Peyer's patch (tissue), 4 donors: ENCODE measurements around the gene UBXN1.
"Not testable (repeated sequence)": the region's sequence is repeated elsewhere in the genome, so short reads cannot be mapped to it uniquely, and the experiment has no call there.

Experiments used
- POLR2A ChIP-seq, 2 donors: fragments of 450-650 bp; IDR thresholded peaks; one replicate each; pipeline ENCODE4 v1.5.1; 2017; ENCODE audit warnings: antibody characterized with exemption in 2 of 2, mild to moderate bottlenecking in 2 of 2, moderate library complexity in 2 of 2
- TF ChIP-seq, protein P1 (sequence below), 6 experiments: fragments of 450-650 bp in 4 of 6; fragments of 200-600 bp in 2 of 6; sonication (generic) in 1 of 6; IDR thresholded peaks; one replicate each; pipeline ENCODE4 v1.5.1; 2017 to 2019; ENCODE audit warnings: antibody characterized with exemption in 6 of 6, mild to moderate bottlenecking in 3 of 6, moderate library complexity in 1 of 6

DNA sequence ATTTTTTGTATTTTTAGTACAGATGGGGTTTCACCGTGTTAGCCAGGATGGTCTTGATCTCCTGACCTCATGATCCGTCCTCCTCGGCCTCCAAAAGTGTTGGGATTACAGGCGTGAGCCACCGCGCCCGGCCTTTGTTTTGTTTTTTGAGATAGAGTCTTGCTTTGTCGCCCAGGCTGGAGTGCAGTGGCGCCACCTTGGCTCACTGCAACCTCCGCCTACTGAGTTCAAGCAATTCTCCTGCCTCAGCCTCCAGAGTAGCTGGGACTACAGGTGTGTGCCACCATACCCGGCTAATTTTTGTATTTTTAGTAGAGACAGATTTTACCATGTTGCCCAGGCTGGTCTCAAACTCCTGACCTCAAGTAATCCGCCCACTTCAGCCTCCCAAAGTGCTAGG, 28.6 kb downstream of the UBXN1 start:
- TF ChIP-seq, protein P1, sequence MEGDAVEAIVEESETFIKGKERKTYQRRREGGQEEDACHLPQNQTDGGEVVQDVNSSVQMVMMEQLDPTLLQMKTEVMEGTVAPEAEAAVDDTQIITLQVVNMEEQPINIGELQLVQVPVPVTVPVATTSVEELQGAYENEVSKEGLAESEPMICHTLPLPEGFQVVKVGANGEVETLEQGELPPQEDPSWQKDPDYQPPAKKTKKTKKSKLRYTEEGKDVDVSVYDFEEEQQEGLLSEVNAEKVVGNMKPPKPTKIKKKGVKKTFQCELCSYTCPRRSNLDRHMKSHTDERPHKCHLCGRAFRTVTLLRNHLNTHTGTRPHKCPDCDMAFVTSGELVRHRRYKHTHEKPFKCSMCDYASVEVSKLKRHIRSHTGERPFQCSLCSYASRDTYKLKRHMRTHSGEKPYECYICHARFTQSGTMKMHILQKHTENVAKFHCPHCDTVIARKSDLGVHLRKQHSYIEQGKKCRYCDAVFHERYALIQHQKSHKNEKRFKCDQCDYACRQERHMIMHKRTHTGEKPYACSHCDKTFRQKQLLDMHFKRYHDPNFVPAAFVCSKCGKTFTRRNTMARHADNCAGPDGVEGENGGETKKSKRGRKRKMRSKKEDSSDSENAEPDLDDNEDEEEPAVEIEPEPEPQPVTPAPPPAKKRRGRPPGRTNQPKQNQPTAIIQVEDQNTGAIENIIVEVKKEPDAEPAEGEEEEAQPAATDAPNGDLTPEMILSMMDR (IDR thresholded peaks at IDR 0.05): not testable (repeated sequence)
- not testable (repeated sequence) for TF ChIP-seq POLR2A (IDR thresholded peaks at IDR 0.05)
